IPS DF 6.9 (cell line): ENCODE data around the gene ERC2.

Experiments
- DNase-seq: peaks from one replicate; pipeline ENCODE4 v3.0.0-alpha.2; 2013; ENCODE audit warnings: low read depth, low spot score
- H3K27ac ChIP-seq: one replicate; pipeline ENCODE4 v1.5.1; 2013; ENCODE audit warnings: low read length, control low read depth
- H3K27me3 ChIP-seq: 2 replicates; pipeline ENCODE4 v1.6.1; 2013; ENCODE audit warnings: mild to moderate bottlenecking, low read length; ENCODE audit not compliant: control insufficient read depth, insufficient read depth
- H3K36me3 ChIP-seq: 2 replicates; pipeline ENCODE4 v1.6.1; 2013; ENCODE audit warnings: low read length; ENCODE audit not compliant: control insufficient read depth, insufficient read depth
- H3K4me1 ChIP-seq: 2 replicates; pipeline ENCODE4 v1.6.1; 2013; ENCODE audit warnings: low read length; ENCODE audit not compliant: control insufficient read depth, insufficient read depth
- H3K4me3 ChIP-seq: 2 replicates; pipeline ENCODE4 v1.5.1; 2013; ENCODE audit warnings: mild to moderate bottlenecking, low read length
- H3K9me3 ChIP-seq: 2 replicates; pipeline ENCODE4 v1.6.1; 2013; ENCODE audit warnings: low read length, inconsistent platforms; ENCODE audit not compliant: control insufficient read depth, insufficient read depth
- WGBS: extraction: QIAGEN DNeasy Blood & Tissue Kit; methylation state at CpG from one replicate; pipeline ENCODE4 v1.1.7; 2013; ENCODE audit warnings: mixed read lengths, missing lambda C conversion rate; ENCODE audit not compliant: insufficient read length, insufficient coverage; 5-methylcytosine and 5-hydroxymethylcytosine counted together

Gene ERC2

GRCh38 chr3:56370991-56371775 is 97.1 kb downstream of the ERC2 start:
- no peak for DNase-seq
- Histone ChIP-seq H3K27ac (no peak overlapping the region), H3K36me3 (no peaks in the 10 kb centered on the region)

GRCh38 chr3:56369914-56370313 is 98.4 kb downstream of the ERC2 start:
- WGBS = no CpG with 5 or more reads among the region's 3 CpGs

More at GRCh38 chr3:56370991-56371775, 97.1 kb downstream of the ERC2 start:
- no CpG with 5 or more reads among the region's 3 CpGs for WGBS
- H3K4me3 ChIP-seq = no peak overlapping the region
- no peaks in the 10 kb centered on the region for H3K27me3 ChIP-seq
- peaks cover 4% of the 10 kb centered on the region for H3K4me1 ChIP-seq
- peaks cover 1% of the 10 kb centered on the region; the same call in 1 of the 2 replicates for H3K9me3 ChIP-seq

GRCh38 chr3:56368846-56369245 is 99.4 kb downstream of the ERC2 start:
- Histone ChIP-seq H3K36me3 (no peaks in the 10 kb centered on the region; the same call in 1 of the 2 replicates), H3K4me1 (peaks cover 4% of the 10 kb centered on the region), H3K27me3 (no peaks in the 10 kb centered on the region), H3K9me3 (no peaks in the 10 kb centered on the region), H3K4me3 (no peak overlapping the region), H3K27ac (no peak overlapping the region)
- WGBS = no CpG with 5 or more reads among the region's 4 CpGs
- DNase-seq = no peak

More at GRCh38 chr3:56369914-56370313, 98.4 kb downstream of the ERC2 start:
- Histone ChIP-seq H3K27ac (no peak overlapping the region), H3K36me3 (no peaks in the 10 kb centered on the region; the same call in 1 of the 2 replicates), H3K4me1 (peaks cover 4% of the 10 kb centered on the region), H3K4me3 (no peak overlapping the region), H3K27me3 (no peaks in the 10 kb centered on the region), H3K9me3 (no peaks in the 10 kb centered on the region)
- DNase-seq = no peak

DNA sequence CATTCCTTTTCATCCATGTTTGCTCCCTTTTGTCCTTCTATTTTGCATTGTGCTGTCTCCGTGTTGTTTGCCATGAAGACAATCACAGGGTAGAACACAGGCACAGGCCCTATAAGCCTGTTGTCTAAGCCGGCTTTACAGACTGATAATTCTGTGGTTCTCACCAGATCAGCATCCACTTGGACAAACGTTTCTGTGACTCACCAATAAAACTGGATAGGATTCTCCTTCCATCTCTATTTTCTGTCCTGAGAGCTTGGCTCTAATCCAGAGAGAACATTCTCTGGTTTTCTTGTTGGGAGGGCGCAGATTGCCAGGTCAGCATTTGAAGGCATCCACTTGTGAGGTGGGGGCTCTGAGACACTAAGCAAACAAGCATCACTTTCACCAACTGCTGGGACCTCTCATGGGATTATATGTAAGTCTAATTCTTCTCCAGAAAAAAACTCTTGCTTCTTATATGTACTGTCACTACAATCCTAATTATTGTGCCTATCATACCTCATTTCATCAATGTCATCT is 101.6 kb downstream of the ERC2 start:
- no peak overlapping the region for H3K27ac ChIP-seq
- DNase-seq = no peak
- H3K9me3 ChIP-seq = no peaks in the 10 kb centered on the region
- no peaks in the 10 kb centered on the region; the same call in 1 of the 2 replicates for H3K36me3 ChIP-seq
- H3K4me1 ChIP-seq = peaks cover 2% of the 10 kb centered on the region
- H3K27me3 ChIP-seq = no peaks in the 10 kb centered on the region
- no CpG with 5 or more reads among the region's 4 CpGs for WGBS
- H3K4me3 ChIP-seq = no peak overlapping the region

GRCh38 chr3:56365905-56366640 is 102.2 kb downstream of the ERC2 start:
- no CpG with 5 or more reads among the region's 4 CpGs for WGBS
- Histone ChIP-seq H3K27me3 (no peaks in the 10 kb centered on the region), H3K9me3 (no peaks in the 10 kb centered on the region), H3K36me3 (no peaks in the 10 kb centered on the region; the same call in 1 of the 2 replicates), H3K4me3 (no peak overlapping the region), H3K4me1 (no peaks in the 10 kb centered on the region), H3K27ac (no peak overlapping the region)
- no peak for DNase-seq

- WGBS = no CpG with 5 or more reads among the region's 3 CpGs
- H3K4me3 ChIP-seq = no peak overlapping the region
- no peak overlapping the region for H3K27ac ChIP-seq
- no peaks in the 10 kb centered on the region for H3K4me1 ChIP-seq
- no peaks in the 10 kb centered on the region for H3K9me3 ChIP-seq
- DNase-seq = no peak
- H3K27me3 ChIP-seq = no peaks in the 10 kb centered on the region
- no peaks in the 10 kb centered on the region; the same call in 1 of the 2 replicates for H3K36me3 ChIP-seq
Measured at GRCh38 chr3:56364665-56365064, 103.6 kb downstream of the ERC2 start.

DNA sequence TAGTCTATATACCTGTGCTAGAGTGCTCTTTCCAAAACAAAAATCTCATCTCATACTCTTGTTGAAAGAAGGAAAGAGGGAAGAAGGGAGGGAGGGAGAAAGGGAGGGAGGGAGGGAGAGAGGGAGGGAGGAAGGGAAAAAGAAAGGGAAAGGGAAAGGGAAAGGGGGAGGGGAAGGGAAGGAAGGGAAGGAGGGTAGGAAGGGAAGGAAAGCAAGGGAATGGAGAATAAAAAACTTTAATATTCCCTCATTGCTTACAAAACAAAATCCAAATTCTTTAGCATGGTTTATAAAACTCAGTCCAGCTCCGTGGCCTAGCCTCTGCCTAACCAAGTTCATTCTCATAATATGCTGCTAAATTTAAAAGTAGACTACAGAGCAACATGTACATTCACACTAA is 104.5 kb downstream of the ERC2 start:
- H3K4me3 ChIP-seq = no peak overlapping the region
- H3K27ac ChIP-seq = no peak overlapping the region
- H3K9me3 ChIP-seq = no peaks in the 10 kb centered on the region
- DNase-seq = no peak
- no peaks in the 10 kb centered on the region for H3K27me3 ChIP-seq
- H3K4me1 ChIP-seq = no peaks in the 10 kb centered on the region
- no CpG with 5 or more reads among the region's 1 CpG for WGBS
- H3K36me3 ChIP-seq = no peaks in the 10 kb centered on the region; the same call in 1 of the 2 replicates

GRCh38 chr3:56361731-56362130 is 106.5 kb downstream of the ERC2 start:
- Histone ChIP-seq H3K9me3 (no peaks in the 10 kb centered on the region), H3K4me3 (no peak overlapping the region), H3K4me1 (no peaks in the 10 kb centered on the region), H3K27ac (no peak overlapping the region), H3K36me3 (no peaks in the 10 kb centered on the region; the same call in 1 of the 2 replicates), H3K27me3 (no peaks in the 10 kb centered on the region)
- no CpG with 5 or more reads among the region's 2 CpGs for WGBS
- no peak for DNase-seq

DNA sequence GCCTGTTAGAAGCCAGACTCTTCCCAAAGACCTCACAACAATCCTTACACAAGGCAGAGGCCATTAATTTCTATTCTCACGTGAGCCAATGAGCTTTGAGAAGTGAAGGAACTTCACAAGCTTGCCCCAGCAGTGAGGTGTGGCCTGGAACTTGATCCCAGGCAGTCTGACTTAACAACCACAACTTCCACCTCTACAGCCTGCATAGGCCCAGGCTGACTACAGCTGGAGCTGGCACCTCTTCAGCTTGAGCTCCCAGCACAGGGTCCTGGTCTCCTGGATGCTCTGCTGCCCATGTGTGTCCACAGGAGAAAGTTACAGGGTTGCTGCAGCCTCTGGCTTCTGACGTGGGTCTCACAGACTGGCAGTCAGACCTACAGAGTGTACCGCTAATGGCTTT is 111.0 kb downstream of the ERC2 start:
- Histone ChIP-seq H3K27me3 (no peaks in the 10 kb centered on the region), H3K9me3 (no peaks in the 10 kb centered on the region), H3K36me3 (no peaks in the 10 kb centered on the region), H3K4me1 (0 out of 2 replicates have a peak, but pooled peaks cover 1% of the 10 kb centered on the region), H3K27ac (no peak overlapping the region), H3K4me3 (no peak overlapping the region)
- DNase-seq = no peak
- no CpG with 5 or more reads among the region's 3 CpGs for WGBS

DNA sequence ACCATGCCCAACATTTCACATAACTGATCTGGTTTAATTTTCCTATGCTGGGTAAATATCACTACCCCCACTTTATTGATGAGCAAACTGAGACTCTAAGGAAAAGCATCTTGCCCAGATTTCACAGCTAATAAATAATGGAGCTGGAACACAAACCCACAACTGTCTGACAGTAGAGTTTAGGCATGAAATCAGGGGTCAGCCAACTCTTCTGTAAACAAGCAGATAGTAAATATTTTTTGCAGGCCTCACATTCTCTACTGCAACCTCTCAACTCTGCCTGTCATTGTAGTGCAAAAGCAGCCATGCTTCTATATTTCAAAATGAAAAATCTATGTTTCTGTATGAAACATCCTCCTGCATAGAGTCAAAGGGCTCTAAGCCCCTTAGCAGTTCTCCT is 111.5 kb downstream of the ERC2 start:
- Histone ChIP-seq H3K27me3 (no peaks in the 10 kb centered on the region), H3K36me3 (no peaks in the 10 kb centered on the region), H3K9me3 (no peaks in the 10 kb centered on the region), H3K4me3 (no peak overlapping the region), H3K4me1 (0 out of 2 replicates have a peak, but pooled peaks cover 1% of the 10 kb centered on the region), H3K27ac (no peak overlapping the region)
- DNase-seq = no peak
